Uterus (tissue), 4 donors: ENCODE data around the gene PLBD1. TPM values are rescaled to one million over a fixed set of nuclear protein-coding genes. Genes with fewer than 3 reads are reported as not detected.

Experiments used
- DNase-seq, 2 donors: peaks; one replicate each; pipeline ENCODE4 v3.0.0-alpha.2; 2019 to 2020
- H3K27ac ChIP-seq, 2 donors: fragments of 200-600 bp; sonication (generic); 1 replicate in 1 of 2; 2 replicates in 1 of 2; pipeline ENCODE4 v1.5.1; 2016 to 2018
- H3K27me3 ChIP-seq, 2 donors: fragments of 200-600 bp; sonication (generic); one replicate each; pipeline ENCODE4 v1.5.1; 2018 to 2019; ENCODE audit warnings: control low read depth in 1 of 2
- H3K36me3 ChIP-seq, 2 donors: fragments of 200-600 bp; sonication (generic); one replicate each; pipeline ENCODE4 v1.5.1; 2019; ENCODE audit warnings: control low read depth in 1 of 2
- H3K4me1 ChIP-seq, 2 donors: fragments of 200-600 bp; sonication (generic); one replicate each; pipeline ENCODE4 v1.5.1; 2018 to 2019; ENCODE audit warnings: control low read depth in 1 of 2
- H3K4me3 ChIP-seq, 2 donors: fragments of 200-600 bp; sonication (generic); 1 replicate in 1 of 2; 2 replicates in 1 of 2; pipeline ENCODE4 v1.5.1; 2018 to 2019; ENCODE audit warnings: mild to moderate bottlenecking in 1 of 2
- H3K9me3 ChIP-seq, 2 donors: fragments of 200-600 bp; sonication (generic); one replicate each; pipeline ENCODE4 v1.5.1; 2019; ENCODE audit warnings: control low read depth in 1 of 2
- POLR2A ChIP-seq, 2 donors: fragments of 450-650 bp; IDR thresholded peaks; one replicate each; pipeline ENCODE4 v1.6.1; 2016; ENCODE audit warnings: antibody characterized with exemption in 2 of 2, mild to moderate bottlenecking in 1 of 2, moderate library complexity in 1 of 2
- intact Hi-C: fragments of 100-400 bp; cut with DNase I; formaldehyde crosslinking; loops from one replicate; pipeline ENCODE4 v1.15.1; 2023; ENCODE audit warnings: low total_unique reads
- total RNA-seq, 4 donors: library from RNA; depleted of rRNA in 3 of 4; stranded (reverse); fragments of >200 nt in 3 of 4; gene quantifications; one replicate each; pipeline versions ENCODE4 v1.1.0 to v1.2.4, GENCODE V29; 2014 to 2023
- TF ChIP-seq, protein P1 (sequence below), 4 experiments: fragments of 200-600 bp in 2 of 4; fragments of 450-650 bp in 2 of 4; sonication (generic) in 2 of 4; IDR thresholded peaks; one replicate each; pipeline ENCODE4 v1.5.1; 2016 to 2019; ENCODE audit warnings: antibody characterized with exemption in 4 of 4, mild to moderate bottlenecking in 2 of 4, moderate library complexity in 1 of 4
- donor health status: DM: yes; HTN: yes; CAD: no.

PLBD1 gene
- total RNA-seq, 4 donors from 2014 or later = 3.2 to 51.2 (median 19.0) TPM

DNA sequence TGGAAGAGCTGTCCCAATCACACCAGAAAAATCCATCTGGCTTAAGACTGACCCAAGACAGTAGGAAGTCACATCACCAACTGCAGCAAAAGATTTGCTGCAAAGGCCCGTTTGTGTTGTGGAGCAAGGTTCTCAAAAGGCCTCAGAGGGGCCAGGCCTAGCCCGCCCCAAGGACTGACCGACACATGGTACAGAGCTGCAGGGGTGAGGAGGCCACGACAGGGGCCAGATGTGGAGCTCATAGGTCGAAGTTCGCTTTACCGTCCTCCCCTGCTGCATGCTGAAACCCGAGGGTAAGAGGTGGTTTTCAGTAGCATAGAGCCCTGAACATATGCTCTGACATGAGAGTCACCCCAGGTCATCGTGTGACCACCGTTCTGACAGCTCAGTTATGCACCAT lies 35.5 kb downstream of the PLBD1 start:
- DNase-seq = no peak
- Histone ChIP-seq H3K27me3 (no peaks in the 10 kb centered on the region), H3K27ac (no peak overlapping the region), H3K4me1 (no peaks in the 10 kb centered on the region), H3K4me3 (no peak overlapping the region), H3K36me3 (no peaks in the 10 kb centered on the region), H3K9me3 (no peaks in the 10 kb centered on the region)
- TF ChIP-seq POLR2A (IDR thresholded peaks at IDR 0.05) = no peak
- TF ChIP-seq, protein P1, sequence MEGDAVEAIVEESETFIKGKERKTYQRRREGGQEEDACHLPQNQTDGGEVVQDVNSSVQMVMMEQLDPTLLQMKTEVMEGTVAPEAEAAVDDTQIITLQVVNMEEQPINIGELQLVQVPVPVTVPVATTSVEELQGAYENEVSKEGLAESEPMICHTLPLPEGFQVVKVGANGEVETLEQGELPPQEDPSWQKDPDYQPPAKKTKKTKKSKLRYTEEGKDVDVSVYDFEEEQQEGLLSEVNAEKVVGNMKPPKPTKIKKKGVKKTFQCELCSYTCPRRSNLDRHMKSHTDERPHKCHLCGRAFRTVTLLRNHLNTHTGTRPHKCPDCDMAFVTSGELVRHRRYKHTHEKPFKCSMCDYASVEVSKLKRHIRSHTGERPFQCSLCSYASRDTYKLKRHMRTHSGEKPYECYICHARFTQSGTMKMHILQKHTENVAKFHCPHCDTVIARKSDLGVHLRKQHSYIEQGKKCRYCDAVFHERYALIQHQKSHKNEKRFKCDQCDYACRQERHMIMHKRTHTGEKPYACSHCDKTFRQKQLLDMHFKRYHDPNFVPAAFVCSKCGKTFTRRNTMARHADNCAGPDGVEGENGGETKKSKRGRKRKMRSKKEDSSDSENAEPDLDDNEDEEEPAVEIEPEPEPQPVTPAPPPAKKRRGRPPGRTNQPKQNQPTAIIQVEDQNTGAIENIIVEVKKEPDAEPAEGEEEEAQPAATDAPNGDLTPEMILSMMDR (IDR thresholded peaks at IDR 0.05) = no peak
- intact Hi-C loops = no loop called here

DNA sequence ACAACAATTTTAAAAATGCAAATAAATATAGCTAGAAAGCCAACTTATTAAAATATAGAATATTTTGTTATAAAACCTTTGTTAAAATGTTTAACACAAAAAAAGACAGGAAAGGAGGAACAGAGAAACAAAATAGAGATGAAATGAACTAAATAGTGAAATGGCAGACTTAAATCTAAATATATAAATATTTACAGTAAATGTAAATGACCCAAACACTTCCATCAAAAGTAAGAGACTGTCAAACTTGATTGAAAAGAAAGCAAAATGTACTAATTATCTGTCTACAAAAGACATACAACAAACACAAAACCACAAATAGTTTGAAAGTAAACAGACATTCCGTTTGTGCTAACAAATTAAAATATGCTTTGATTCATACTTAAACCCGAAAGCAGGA lies 41.7 kb downstream of the PLBD1 start:
- peaks cover 0 to 32% of the 10 kb centered on the region in 2 donors for H3K9me3 ChIP-seq

DNA sequence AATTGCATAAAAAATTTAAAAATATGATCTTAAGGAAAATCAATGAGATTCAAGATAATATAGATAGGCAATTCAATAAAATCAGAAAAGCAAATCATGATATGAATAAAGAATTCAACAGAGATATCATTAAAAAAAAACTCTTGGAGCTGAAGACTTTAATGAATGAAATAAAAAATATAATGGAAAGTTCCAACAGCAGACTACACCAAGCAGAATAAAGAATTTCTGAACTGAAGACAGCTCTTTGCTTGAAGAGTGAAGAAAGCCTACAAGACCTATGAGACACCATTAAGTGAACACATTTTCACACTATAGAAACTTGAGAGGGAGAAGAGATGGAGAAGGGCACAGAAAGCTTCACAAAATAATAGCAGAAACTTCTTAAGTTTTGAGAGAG lies 45.9 kb downstream of the PLBD1 start:
- no peaks in the 10 kb centered on the region for H3K36me3 ChIP-seq
- no peak overlapping the region for H3K4me3 ChIP-seq
- intact Hi-C loops = no loop called here
- H3K27me3 ChIP-seq = no peaks in the 10 kb centered on the region
- no peak overlapping the region for H3K27ac ChIP-seq
- DNase-seq = no peak
- H3K4me1 ChIP-seq = no peaks in the 10 kb centered on the region
- H3K9me3 ChIP-seq = peaks cover 0 to 35% of the 10 kb centered on the region in 2 donors
- no peak for TF ChIP-seq POLR2A (IDR thresholded peaks at IDR 0.05)
- TF ChIP-seq, protein P1 (IDR thresholded peaks at IDR 0.05) = no peak

More for the DNA sequence above, 41.7 kb downstream of the PLBD1 start:
- Histone ChIP-seq H3K27me3 (no peaks in the 10 kb centered on the region), H3K36me3 (no peaks in the 10 kb centered on the region), H3K4me3 (no peak overlapping the region), H3K4me1 (no peaks in the 10 kb centered on the region), H3K27ac (no peak overlapping the region)
- intact Hi-C loops = no loop called here
- TF ChIP-seq, protein P1 (IDR thresholded peaks at IDR 0.05) = no peak
- TF ChIP-seq POLR2A (IDR thresholded peaks at IDR 0.05) = no peak
- no peak for DNase-seq

DNA sequence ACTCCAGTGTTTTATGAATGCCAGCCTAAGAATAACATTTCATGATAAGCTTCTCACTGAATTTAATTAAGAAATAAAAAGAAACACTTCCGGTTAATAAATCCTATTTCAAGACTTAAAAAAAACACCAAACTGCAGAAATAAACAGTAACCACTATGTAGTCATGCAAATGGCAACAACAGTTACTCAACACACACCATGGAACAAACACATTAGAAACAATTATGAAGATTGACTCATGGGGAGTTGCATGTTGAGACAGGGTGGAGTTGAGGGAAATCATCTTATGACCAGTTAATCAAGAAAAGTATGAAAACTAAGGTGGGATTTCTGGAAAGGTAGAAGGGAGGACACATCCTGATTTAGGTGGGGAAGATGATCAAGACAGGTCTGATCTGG lies 52.7 kb downstream of the PLBD1 start:
- Histone ChIP-seq H3K4me1 (no peaks in the 10 kb centered on the region), H3K27ac (no peak overlapping the region), H3K27me3 (no peaks in the 10 kb centered on the region), H3K4me3 (no peak overlapping the region), H3K36me3 (no peaks in the 10 kb centered on the region), H3K9me3 (no peaks in the 10 kb centered on the region)
- TF ChIP-seq POLR2A (IDR thresholded peaks at IDR 0.05) = no peak
- TF ChIP-seq, protein P1 (IDR thresholded peaks at IDR 0.05) = no peak
- DNase-seq = no peak
- intact Hi-C loops = no loop called here

DNA sequence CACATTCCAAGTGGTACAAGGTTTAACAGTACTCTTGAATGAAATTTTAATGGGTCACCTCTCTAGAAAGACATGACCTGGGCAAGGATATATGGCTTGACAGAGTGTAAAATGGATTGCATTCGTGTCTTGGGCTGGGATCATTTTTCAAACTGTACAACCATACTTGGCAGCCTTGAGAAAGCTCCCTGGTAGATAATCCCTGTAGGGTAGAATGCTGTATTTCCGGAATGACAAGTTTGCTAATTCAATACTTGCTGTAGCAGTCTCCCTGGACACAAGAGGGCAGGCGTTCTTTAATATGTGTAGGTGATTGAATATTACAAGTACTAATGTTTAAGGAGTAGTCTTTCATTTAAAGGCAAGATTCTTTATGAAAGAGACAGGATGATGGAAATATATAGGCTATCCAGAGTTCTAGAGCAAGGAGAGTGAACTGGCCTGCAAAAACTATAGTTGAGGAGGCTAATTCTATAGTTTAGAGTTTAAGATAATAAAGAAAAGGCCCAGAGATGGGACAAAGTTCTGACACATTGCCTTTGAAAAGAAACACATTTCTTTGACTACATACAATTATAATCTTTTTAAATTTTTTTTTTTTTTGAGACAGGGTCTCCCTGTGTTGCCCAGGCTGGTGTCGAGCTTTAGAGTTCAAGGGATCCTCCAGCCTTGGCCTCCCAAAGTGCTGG lies 53.4 kb downstream of the PLBD1 start:
- H3K27ac ChIP-seq = no peak overlapping the region
- no peak for DNase-seq
- intact Hi-C loops = no loop called here

More for the DNA sequence above, 53.4 kb downstream of the PLBD1 start:
- TF ChIP-seq, protein P1 (IDR thresholded peaks at IDR 0.05) = peak in 1 of 4 experiments; percentile 20
- no peak for TF ChIP-seq POLR2A (IDR thresholded peaks at IDR 0.05)
- Histone ChIP-seq H3K4me1 (no peaks in the 10 kb centered on the region), H3K4me3 (no peak overlapping the region), H3K9me3 (no peaks in the 10 kb centered on the region), H3K36me3 (no peaks in the 10 kb centered on the region), H3K27me3 (no peaks in the 10 kb centered on the region)
